Body of pancreas (tissue), 4 donors: ENCODE results near the gene HMX1. TPM values are rescaled to one million over a fixed set of nuclear protein-coding genes. Genes with fewer than 3 reads are reported as not detected.

ENCODE experiments used
- ATAC-seq: fragments of 150-250 bp; one replicate; pipeline ENCODE4 v1.9.1; 2016
- DNase-seq, 4 donors: peaks; one replicate each; pipeline ENCODE4 v3.0.0-alpha.2; 2019
- H3K27ac ChIP-seq, 4 donors: fragments of 200-600 bp; sonication (generic); 1 replicate in 3 of 4; 2 replicates in 1 of 4; pipeline versions ENCODE4 v1.5.1 to v1.6.1; 2016 to 2019; ENCODE audit warnings: mild to moderate bottlenecking in 1 of 4, mixed read lengths in 1 of 4, moderate library complexity in 1 of 4
- H3K27me3 ChIP-seq, 2 donors: fragments of 200-600 bp; sonication (generic); one replicate each; pipeline ENCODE4 v1.6.0; 2016; ENCODE audit warnings: mild to moderate bottlenecking in 1 of 2
- H3K36me3 ChIP-seq, 2 donors: fragments of 200-600 bp; sonication (generic); replicated peaks in 1 of 2; 2 replicates each; pipeline ENCODE4 v1.5.1; 2016; ENCODE audit warnings: low read depth in 2 of 2; ENCODE audit not compliant: insufficient read depth in 1 of 2
- H3K4me1 ChIP-seq: fragments of 200-600 bp; sonication (generic); one replicate; pipeline ENCODE4 v1.6.0; 2016
- H3K4me3 ChIP-seq, 2 donors: fragments of 200-600 bp; sonication (generic); 1 replicate in 1 of 2; 2 replicates in 1 of 2; pipeline ENCODE4 v1.5.1; 2016 to 2019
- H3K9me3 ChIP-seq, 3 donors: fragments of 200-600 bp; sonication (generic); 1 replicate in 2 of 3; 2 replicates in 1 of 3; pipeline ENCODE4 v1.5.1; 2016
- CTCF ChIP-seq, 7 experiments: fragments of 450-650 bp in 4 of 7; fragments of 200-600 bp in 3 of 7; sonication (generic) in 3 of 7; IDR thresholded peaks; one replicate each; pipeline ENCODE4 v1.5.1; 2016 to 2019; ENCODE audit warnings: antibody characterized with exemption in 7 of 7
- POLR2A ChIP-seq, 3 donors: fragments of 450-650 bp; IDR thresholded peaks; one replicate each; pipeline ENCODE4 v1.6.1; 2016; ENCODE audit warnings: antibody characterized with exemption in 3 of 3, mild to moderate bottlenecking in 2 of 3
- WGBS, 2 donors: methylation state at CpG; one replicate each; pipeline ENCODE4 v1.1.5; 2017; 5-methylcytosine and 5-hydroxymethylcytosine counted together
- intact Hi-C: fragments of 100-400 bp; cut with DNase I; formaldehyde crosslinking; loops from one replicate; pipeline ENCODE4 v1.15.1; 2023
- total RNA-seq, 2 donors: library from RNA; depleted of rRNA; stranded (reverse); fragments of >200 nt; gene quantifications; one replicate each; pipeline ENCODE4 v1.1.0, GENCODE V29; 2016

HMX1 gene
- total RNA-seq, 2 donors from 2014 or later: not detected

- Histone ChIP-seq H3K27me3 (peaks cover 0 to 2% of the 10 kb centered on the region in 2 donors), H3K4me1 (no peaks in the 10 kb centered on the region), H3K36me3 (no peaks in the 10 kb centered on the region), H3K27ac (no peak overlapping the region), H3K9me3 (peaks cover 0 to 1% (median 0%) of the 10 kb centered on the region in 3 donors), H3K4me3 (no peak overlapping the region)
- intact Hi-C loops: no loop called here
- ATAC-seq (no peak), DNase-seq (peak in 1 of 4 donors; percentile 0)
- TF ChIP-seq POLR2A (IDR thresholded peaks at IDR 0.05): no peak
- TF ChIP-seq CTCF (IDR thresholded peaks at IDR 0.05): no peak
- WGBS, 2 donors: 50 to 59% methylated on average over 22 of the region's 22 CpGs
Observed at GRCh38 chr4:8906991-8907595, 35.5 kb upstream of the HMX1 start.

GRCh38 chr4:8906668-8906970 lies 35.0 kb upstream of the HMX1 start:
- intact Hi-C loops: no loop called here
- H3K9me3 ChIP-seq: peaks cover 0 to 6% (median 0%) of the 10 kb centered on the region in 3 donors
- WGBS, 2 donors: 45 to 53% methylated on average over 8 of the region's 8 CpGs
- no peaks in the 10 kb centered on the region for H3K4me1 ChIP-seq
- TF ChIP-seq CTCF (IDR thresholded peaks at IDR 0.05) (no peak), POLR2A (IDR thresholded peaks at IDR 0.05) (no peak)
- H3K36me3 ChIP-seq: no peaks in the 10 kb centered on the region
- no peak overlapping the region for H3K27ac ChIP-seq
- DNase-seq (peak in 1 of 4 donors; percentile 2), ATAC-seq (no peak)
- no peak overlapping the region for H3K4me3 ChIP-seq
- H3K27me3 ChIP-seq: no peaks in the 10 kb centered on the region

- H3K27ac ChIP-seq: no peak overlapping the region
- peaks cover 0 to 12% (median 0%) of the 10 kb centered on the region in 3 donors for H3K9me3 ChIP-seq
- 65 to 70% methylated on average over 24 to 30 of the region's 33 CpGs for WGBS, 2 donors
- H3K36me3 ChIP-seq: no peaks in the 10 kb centered on the region
- no peaks in the 10 kb centered on the region for H3K4me1 ChIP-seq
- intact Hi-C loops: no loop called here
- H3K4me3 ChIP-seq: no peak overlapping the region
- DNase-seq (peak in 2 of 4 donors; percentile 4 to 9), ATAC-seq (no peak)
- H3K27me3 ChIP-seq: no peaks in the 10 kb centered on the region
- TF ChIP-seq POLR2A (IDR thresholded peaks at IDR 0.05): no peak
- TF ChIP-seq CTCF (IDR thresholded peaks at IDR 0.05): no peak
Observed at GRCh38 chr4:8905773-8906667, 34.4 kb upstream of the HMX1 start.

- WGBS, 2 donors: 60 to 67% methylated on average over 15 to 20 of the region's 20 CpGs
- H3K4me1 ChIP-seq: no peaks in the 10 kb centered on the region
Observed at GRCh38 chr4:8905226-8905772, 33.7 kb upstream of the HMX1 start.

GRCh38 chr4:8904666-8905065 lies 33.0 kb upstream of the HMX1 start:
- H3K4me3 ChIP-seq: no peak overlapping the region
- DNase-seq (no peak), ATAC-seq (no peak)
- intact Hi-C loops: no loop called here
- H3K27me3 ChIP-seq: no peaks in the 10 kb centered on the region
- peaks cover 0 to 24% (median 0%) of the 10 kb centered on the region in 3 donors for H3K9me3 ChIP-seq
- TF ChIP-seq POLR2A (IDR thresholded peaks at IDR 0.05) (no peak), CTCF (IDR thresholded peaks at IDR 0.05) (no peak)
- no peaks in the 10 kb centered on the region for H3K36me3 ChIP-seq
- 51 to 66% methylated on average over 6 of the region's 6 CpGs for WGBS, 2 donors
- no peak overlapping the region for H3K27ac ChIP-seq
- H3K4me1 ChIP-seq: no peaks in the 10 kb centered on the region

More at GRCh38 chr4:8905226-8905772, 33.7 kb upstream of the HMX1 start:
- no peak overlapping the region for H3K27ac ChIP-seq
- no peaks in the 10 kb centered on the region for H3K27me3 ChIP-seq
- no peak overlapping the region for H3K4me3 ChIP-seq
- no peaks in the 10 kb centered on the region for H3K36me3 ChIP-seq
- intact Hi-C loops: no loop called here
- ATAC-seq (no peak), DNase-seq (no peak)
- peaks cover 0 to 19% (median 0%) of the 10 kb centered on the region in 3 donors for H3K9me3 ChIP-seq
- no peak for TF ChIP-seq POLR2A (IDR thresholded peaks at IDR 0.05)
